Ascending aorta (tissue), 2 donors: ENCODE results near the gene MPG. TPM values are rescaled to one million over a fixed set of nuclear protein-coding genes. Genes with fewer than 3 reads are reported as not detected.

Source experiments
- DNase-seq, 2 donors: peaks; one replicate each; pipeline ENCODE4 v3.0.0-alpha.2; 2019; ENCODE audit warnings: low spot score in 2 of 2
- H3K27ac ChIP-seq, 2 donors: fragments of 200-600 bp; sonication (generic); one replicate each; pipeline ENCODE4 v1.5.1; 2016 to 2017; ENCODE audit warnings: mild to moderate bottlenecking in 1 of 2
- H3K27me3 ChIP-seq: fragments of 200-600 bp; sonication (generic); one replicate; pipeline ENCODE4 v1.5.1; 2017
- H3K36me3 ChIP-seq, 2 donors: fragments of 200-600 bp; sonication (generic); one replicate each; pipeline ENCODE4 v1.5.1; 2016
- H3K4me1 ChIP-seq, 2 donors: fragments of 200-600 bp; sonication (generic); one replicate each; pipeline ENCODE4 v1.5.1; 2016 to 2017; ENCODE audit warnings: mild to moderate bottlenecking in 1 of 2
- H3K4me3 ChIP-seq, 2 donors: fragments of 200-600 bp; sonication (generic); one replicate each; pipeline ENCODE4 v1.5.1; 2016 to 2017; ENCODE audit warnings: mild to moderate bottlenecking in 1 of 2
- H3K9me3 ChIP-seq, 2 donors: fragments of 200-600 bp; sonication (generic); one replicate each; pipeline ENCODE4 v1.5.1; 2016
- intact Hi-C: fragments of 100-400 bp; cut with DNase I; formaldehyde crosslinking; loops from one replicate; pipeline ENCODE4 v1.15.1; 2023
- total RNA-seq: library from RNA; depleted of rRNA; stranded (reverse); fragments of >200 nt; gene quantifications from one replicate; pipeline ENCODE4 v1.1.0, GENCODE V29; 2016
- TF ChIP-seq, protein P1 (sequence below), 3 experiments: fragments of 200-600 bp in 2 of 3; fragments of 450-650 bp in 1 of 3; sonication (generic) in 2 of 3; IDR thresholded peaks; one replicate each; pipeline ENCODE4 v1.5.1; 2016 to 2019; ENCODE audit warnings: antibody characterized with exemption in 3 of 3, mild to moderate bottlenecking in 1 of 3, moderate library complexity in 1 of 3

The MPG gene
- total RNA-seq, 1 donor from 2014 or later: 406 TPM

DNA sequence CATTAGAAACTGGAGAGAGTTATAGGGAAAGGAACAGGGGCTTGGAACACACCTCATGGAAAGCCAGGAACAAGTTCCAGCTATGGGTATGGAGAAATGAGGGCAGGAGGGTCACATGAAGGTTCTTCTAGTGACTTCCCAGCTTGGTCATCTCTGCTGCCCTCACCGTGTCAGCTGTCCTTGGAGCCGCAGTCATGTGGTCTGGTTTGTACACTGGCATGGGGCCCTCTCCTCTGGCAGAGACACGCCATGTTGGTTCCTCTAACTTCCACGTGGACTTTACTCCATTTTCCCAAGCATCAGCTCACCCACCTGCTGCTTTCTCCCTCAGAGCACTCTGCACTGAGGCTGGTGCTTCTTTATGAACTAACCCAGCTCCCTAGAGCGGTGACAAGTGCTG is 26.3 kb downstream of the MPG start:
- Histone ChIP-seq H3K27me3 (no peaks in the 10 kb centered on the region), H3K36me3 (peaks cover 0 to 4% of the 10 kb centered on the region in 2 donors), H3K4me3 (no peak overlapping the region), H3K9me3 (no peaks in the 10 kb centered on the region), H3K27ac (peak overlapping the region; percentile 83 to 84), H3K4me1 (peaks cover 17 to 29% of the 10 kb centered on the region in 2 donors)
- DNase-seq: no peak
- TF ChIP-seq, protein P1, sequence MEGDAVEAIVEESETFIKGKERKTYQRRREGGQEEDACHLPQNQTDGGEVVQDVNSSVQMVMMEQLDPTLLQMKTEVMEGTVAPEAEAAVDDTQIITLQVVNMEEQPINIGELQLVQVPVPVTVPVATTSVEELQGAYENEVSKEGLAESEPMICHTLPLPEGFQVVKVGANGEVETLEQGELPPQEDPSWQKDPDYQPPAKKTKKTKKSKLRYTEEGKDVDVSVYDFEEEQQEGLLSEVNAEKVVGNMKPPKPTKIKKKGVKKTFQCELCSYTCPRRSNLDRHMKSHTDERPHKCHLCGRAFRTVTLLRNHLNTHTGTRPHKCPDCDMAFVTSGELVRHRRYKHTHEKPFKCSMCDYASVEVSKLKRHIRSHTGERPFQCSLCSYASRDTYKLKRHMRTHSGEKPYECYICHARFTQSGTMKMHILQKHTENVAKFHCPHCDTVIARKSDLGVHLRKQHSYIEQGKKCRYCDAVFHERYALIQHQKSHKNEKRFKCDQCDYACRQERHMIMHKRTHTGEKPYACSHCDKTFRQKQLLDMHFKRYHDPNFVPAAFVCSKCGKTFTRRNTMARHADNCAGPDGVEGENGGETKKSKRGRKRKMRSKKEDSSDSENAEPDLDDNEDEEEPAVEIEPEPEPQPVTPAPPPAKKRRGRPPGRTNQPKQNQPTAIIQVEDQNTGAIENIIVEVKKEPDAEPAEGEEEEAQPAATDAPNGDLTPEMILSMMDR (IDR thresholded peaks at IDR 0.05): no peak
- intact Hi-C loops: no loop called here

DNA sequence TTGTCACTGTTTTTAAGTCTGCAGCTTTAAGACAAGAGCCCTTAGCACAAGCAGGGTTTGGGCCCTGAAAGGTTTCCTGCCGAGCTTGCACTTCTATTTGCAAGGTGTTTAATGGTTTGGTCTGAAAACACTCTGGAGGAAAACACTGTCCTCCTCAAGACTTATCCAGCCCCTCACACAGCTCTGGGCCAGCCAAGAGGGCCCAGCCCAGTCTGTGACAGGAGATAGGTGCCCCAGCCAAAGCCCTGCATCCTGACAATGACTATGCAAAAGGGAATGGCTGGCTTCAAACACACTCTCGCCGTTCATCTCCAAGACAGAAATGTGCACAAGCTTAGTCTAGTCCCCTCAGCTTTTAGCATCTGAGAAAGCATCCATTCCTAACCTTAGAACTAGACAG is 26.9 kb downstream of the MPG start:
- Histone ChIP-seq H3K27ac (peak overlapping the region in 1 of 2 donors; percentile 84), H3K9me3 (no peaks in the 10 kb centered on the region), H3K36me3 (peaks cover 5 to 10% of the 10 kb centered on the region in 2 donors), H3K27me3 (no peaks in the 10 kb centered on the region), H3K4me1 (peaks cover 17 to 29% of the 10 kb centered on the region in 2 donors), H3K4me3 (no peak overlapping the region)
- intact Hi-C loops: no loop called here
- TF ChIP-seq, protein P1 (IDR thresholded peaks at IDR 0.05): no peak
- no peak for DNase-seq

DNA sequence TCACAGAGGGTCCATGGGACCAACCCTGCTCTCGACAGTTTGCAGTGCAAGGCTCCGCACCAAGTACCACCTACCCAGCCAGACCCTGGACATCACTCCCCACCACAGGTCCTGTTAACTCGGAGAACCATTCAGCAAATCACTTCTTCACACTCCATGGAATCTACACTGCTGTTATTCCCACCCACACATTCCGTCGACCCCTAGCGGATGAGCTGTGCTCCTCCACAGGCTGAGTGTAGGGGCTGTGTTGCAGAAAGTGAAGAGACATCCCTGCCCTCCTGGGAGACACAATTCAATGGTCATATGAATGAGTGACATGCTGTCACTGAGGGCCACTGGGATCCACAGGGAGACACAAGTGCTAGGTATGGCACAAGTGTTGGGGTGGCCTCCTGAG is 27.5 kb downstream of the MPG start:
- intact Hi-C loops: no loop called here
- H3K4me3 ChIP-seq: no peak overlapping the region

DNA sequence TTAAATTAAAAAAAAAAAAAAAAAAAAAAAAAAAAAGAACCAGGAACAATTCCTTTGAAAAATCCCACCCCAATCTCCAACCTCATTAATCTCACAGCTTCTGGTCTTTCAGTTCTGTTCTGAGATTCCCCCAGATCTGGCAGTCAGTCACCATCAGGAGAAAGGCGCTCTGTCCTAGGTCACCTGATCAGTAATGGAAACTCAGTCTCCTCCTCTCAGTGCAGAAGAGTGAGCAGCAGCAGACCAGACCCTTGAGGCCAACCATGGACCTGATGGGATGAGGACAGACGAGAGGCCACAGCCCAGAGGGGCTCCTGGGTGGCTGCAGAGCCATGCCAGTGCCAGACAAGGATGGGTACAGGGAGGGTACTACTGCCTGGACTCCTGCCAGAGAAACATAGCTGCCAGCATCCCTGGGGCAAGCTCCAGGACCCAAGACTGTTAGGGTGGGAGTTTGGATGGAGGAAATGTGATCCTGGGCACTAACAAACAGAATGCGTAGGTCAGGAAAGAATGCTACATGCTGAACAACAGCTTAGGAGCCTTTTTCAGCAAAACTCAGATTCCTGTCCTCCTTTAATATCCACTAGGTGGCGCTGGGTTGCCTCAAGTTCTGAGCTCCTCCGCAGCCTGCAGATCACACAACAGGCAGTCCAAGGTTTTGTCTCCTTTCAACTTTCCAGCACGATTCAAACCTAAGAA is 28.7 kb downstream of the MPG start:
- intact Hi-C loops: loop anchor here (1.0 kb wide), 1 partner anchor 75 kb away; no protein-coding TSS in a partner anchor
- peak in 1 of 2 donors; percentile 79 for DNase-seq
- Histone ChIP-seq H3K27me3 (no peaks in the 10 kb centered on the region), H3K9me3 (no peaks in the 10 kb centered on the region), H3K4me1 (peaks cover 9 to 19% of the 10 kb centered on the region in 2 donors), H3K4me3 (no peak overlapping the region), H3K27ac (peak overlapping the region; percentile 37 to 54), H3K36me3 (peaks cover 16 to 22% of the 10 kb centered on the region in 2 donors)
- TF ChIP-seq, protein P1 (IDR thresholded peaks at IDR 0.05): peak; percentile 67 to 83 (median 70)

More for the DNA sequence above, 27.5 kb downstream of the MPG start:
- TF ChIP-seq, protein P1 (IDR thresholded peaks at IDR 0.05): no peak
- no peak for DNase-seq
- Histone ChIP-seq H3K36me3 (peaks cover 10 to 15% of the 10 kb centered on the region in 2 donors), H3K9me3 (no peaks in the 10 kb centered on the region), H3K27me3 (no peaks in the 10 kb centered on the region), H3K4me1 (peaks cover 17 to 29% of the 10 kb centered on the region in 2 donors), H3K27ac (no peak overlapping the region)

DNA sequence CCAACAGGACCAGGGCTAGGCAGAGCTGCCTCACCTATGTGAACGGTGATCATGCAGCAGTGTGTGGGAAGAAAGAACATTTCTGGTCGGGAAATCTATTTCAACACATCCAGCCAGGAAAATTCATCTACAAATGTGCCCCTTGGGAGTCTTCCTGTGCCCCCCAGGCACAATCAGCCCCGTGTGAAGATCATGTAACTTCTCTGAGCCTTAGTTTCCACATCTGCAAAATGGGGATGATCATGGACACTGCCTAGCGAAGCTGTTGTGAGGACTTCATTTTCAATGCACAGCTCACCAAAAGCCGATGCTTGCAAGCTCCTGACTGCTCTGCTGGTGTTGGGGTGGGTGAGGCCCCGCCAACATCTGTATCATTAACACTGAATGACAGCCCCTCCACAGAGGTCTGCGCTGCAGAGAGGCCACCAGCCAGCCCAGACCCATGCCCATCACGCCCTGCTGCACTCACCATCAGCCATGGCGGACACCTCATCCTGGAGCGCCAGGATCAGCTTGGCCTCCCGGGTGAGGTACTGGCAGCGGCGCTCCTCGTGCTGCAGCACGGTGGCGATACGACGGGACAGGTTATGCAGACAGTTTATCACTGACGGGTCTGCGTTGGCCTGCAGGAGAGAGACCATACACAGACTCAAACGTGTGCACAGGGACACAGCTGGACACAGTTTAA is 34.3 kb downstream of the MPG start:
- no peaks in the 10 kb centered on the region for H3K27me3 ChIP-seq
- TF ChIP-seq, protein P1 (IDR thresholded peaks at IDR 0.05): no peak
- H3K4me3 ChIP-seq: no peak overlapping the region
- peaks cover 0 to 3% of the 10 kb centered on the region in 2 donors for H3K4me1 ChIP-seq
- DNase-seq: no peak
- intact Hi-C loops: no loop called here
- H3K36me3 ChIP-seq: peaks cover 23 to 44% of the 10 kb centered on the region in 2 donors
- no peak overlapping the region for H3K27ac ChIP-seq
- H3K9me3 ChIP-seq: no peaks in the 10 kb centered on the region
